ENCODE results near the gene KRTAP10-2.

KRTAP10-2 gene

GRCh38 chr21:44533121-44533890, 18.0 kb downstream of the KRTAP10-2 start:
- no peak for TF ChIP-seq FOXP2 (optimal IDR thresholded peaks at IDR 0.05; ENCODE audit: borderline replicate concordance, extremely low read depth, extremely low read length, insufficient read depth)
- no peak for TF ChIP-seq SIN3A (IDR thresholded peaks at IDR 0.05; ENCODE audit: borderline replicate concordance, insufficient read depth, low read length)
- TF ChIP-seq REST (IDR thresholded peaks at IDR 0.05; ENCODE audit: insufficient read depth in 1 of 2, low read depth in 2 of 2, low read length in 2 of 2), result no peak

DNA sequence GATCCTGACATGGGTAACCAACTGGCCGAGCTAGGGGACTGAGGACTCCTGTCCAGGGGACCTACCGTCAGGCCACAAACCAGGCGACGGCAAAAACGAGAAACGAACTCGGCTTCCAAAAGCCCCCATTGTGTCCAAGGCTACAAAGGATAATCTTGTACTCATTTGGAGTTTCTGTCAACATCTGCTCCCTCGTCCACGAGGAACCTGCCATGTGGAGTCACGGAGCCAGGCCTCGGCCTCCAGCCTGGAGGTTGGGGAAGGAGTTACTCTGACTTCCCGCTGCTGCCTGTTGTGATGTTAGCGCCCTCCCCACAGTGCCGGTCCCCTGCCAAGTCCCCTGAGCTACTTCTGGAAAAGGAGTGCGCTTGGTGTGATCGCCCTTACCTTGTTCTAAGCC, 18.6 kb downstream of the KRTAP10-2 start:
- TF ChIP-seq REST (IDR thresholded peaks at IDR 0.05; ENCODE audit: insufficient read depth in 1 of 2, low read depth in 2 of 2, low read length in 2 of 2) (no peak), TAF1 (IDR thresholded peaks at IDR 0.05; ENCODE audit: borderline replicate concordance, insufficient read depth, low read length) (no peak), POLR2AphosphoS5 (IDR thresholded peaks at IDR 0.05; ENCODE audit: low read depth, low read length) (no peak), FOXP2 (optimal IDR thresholded peaks at IDR 0.05; ENCODE audit: borderline replicate concordance, extremely low read depth, extremely low read length, insufficient read depth) (no peak), SIN3A (IDR thresholded peaks at IDR 0.05; ENCODE audit: borderline replicate concordance, insufficient read depth, low read length) (no peak)

GRCh38 chr21:44531606-44532564, 19.4 kb downstream of the KRTAP10-2 start:
- no peak for TF ChIP-seq POLR2AphosphoS5 (IDR thresholded peaks at IDR 0.05; ENCODE audit: low read depth, low read length)
- TF ChIP-seq TAF1 (IDR thresholded peaks at IDR 0.05; ENCODE audit: borderline replicate concordance, insufficient read depth, low read length), result no peak
- no peak for TF ChIP-seq REST (IDR thresholded peaks at IDR 0.05; ENCODE audit: insufficient read depth in 1 of 2, low read depth in 2 of 2, low read length in 2 of 2)
- no peak for TF ChIP-seq SIN3A (IDR thresholded peaks at IDR 0.05; ENCODE audit: borderline replicate concordance, insufficient read depth, low read length)

GRCh38 chr21:44530903-44531605, 20.3 kb downstream of the KRTAP10-2 start:
- TF ChIP-seq FOXP2 (optimal IDR thresholded peaks at IDR 0.05; ENCODE audit: borderline replicate concordance, extremely low read depth, extremely low read length, insufficient read depth) (no peak), POLR2AphosphoS5 (IDR thresholded peaks at IDR 0.05; ENCODE audit: low read depth, low read length) (no peak), TAF1 (IDR thresholded peaks at IDR 0.05; ENCODE audit: borderline replicate concordance, insufficient read depth, low read length) (no peak), SIN3A (IDR thresholded peaks at IDR 0.05; ENCODE audit: borderline replicate concordance, insufficient read depth, low read length) (no peak), REST (IDR thresholded peaks at IDR 0.05; ENCODE audit: insufficient read depth in 1 of 2, low read depth in 2 of 2, low read length in 2 of 2) (no peak)

Measured in PFSK-1 (cell line).